Loucy (cell line): ENCODE data around the gene ZCWPW1.

ENCODE experiments used
- H2AFZ ChIP-seq: fragments of 200-600 bp; sonication (generic); 2 replicates; pipeline ENCODE4 v1.6.0; 2016; ENCODE audit warnings: antibody characterized with exemption, mild to moderate bottlenecking, low read length, moderate library complexity
- H3F3A ChIP-seq: fragments of 200-600 bp; 2 replicates; pipeline ENCODE4 v1.6.0; 2016; ENCODE audit warnings: antibody characterized with exemption, low read depth, mild to moderate bottlenecking
- H3K27me3 ChIP-seq: fragments of 200-600 bp; sonication (generic); 2 replicates; pipeline ENCODE4 v1.6.1; 2014; ENCODE audit warnings: low read length, mild to moderate bottlenecking; ENCODE audit not compliant: insufficient read depth, poor library complexity, severe bottlenecking
- H3K36me3 ChIP-seq: fragments of 200-600 bp; sonication (generic); 2 replicates; pipeline ENCODE4 v1.6.1; 2016; ENCODE audit warnings: low read length; ENCODE audit not compliant: insufficient read depth
- H3K4me1 ChIP-seq: fragments of 200-600 bp; sonication (generic); 2 replicates; pipeline ENCODE4 v1.5.1; 2014; ENCODE audit warnings: low read length, mild to moderate bottlenecking; ENCODE audit not compliant: insufficient read depth, poor library complexity, severe bottlenecking
- H3K4me2 ChIP-seq: fragments of 200-600 bp; sonication (generic); 2 replicates; pipeline ENCODE4 v1.6.0; 2014; ENCODE audit warnings: antibody characterized with exemption, low read length, low read depth, mild to moderate bottlenecking; ENCODE audit not compliant: poor library complexity, severe bottlenecking
- H3K4me3 ChIP-seq: fragments of 200-600 bp; sonication (generic); 2 replicates; pipeline ENCODE4 v1.5.1; 2014; ENCODE audit warnings: low read length, mild to moderate bottlenecking, mixed read lengths; ENCODE audit not compliant: poor library complexity, severe bottlenecking
- H3K79me2 ChIP-seq: fragments of 200-600 bp; sonication (generic); 2 replicates; pipeline ENCODE4 v1.6.1; 2014; ENCODE audit warnings: low read length; ENCODE audit not compliant: insufficient read depth
- H3K9ac ChIP-seq: fragments of 200-600 bp; sonication (generic); 2 replicates; pipeline ENCODE4 v1.6.0; 2014; ENCODE audit warnings: mild to moderate bottlenecking, low read depth, low read length, moderate library complexity; ENCODE audit not compliant: poor library complexity, severe bottlenecking
- H3K9me2 ChIP-seq: fragments of 200-600 bp; sonication (generic); replicated peaks from 2 replicates; pipeline ENCODE4 v1.6.1; 2016; ENCODE audit warnings: low read depth, low read length, mixed read lengths
- H3K9me3 ChIP-seq: fragments of 200-600 bp; sonication (generic); 2 replicates; pipeline ENCODE4 v1.6.1; 2014; ENCODE audit warnings: mild to moderate bottlenecking, antibody characterized with exemption, low read length, low read depth; ENCODE audit not compliant: insufficient read depth
- H4K20me1 ChIP-seq: fragments of 200-600 bp; sonication (generic); 2 replicates; pipeline ENCODE4 v1.6.0; 2014; ENCODE audit warnings: antibody characterized with exemption, low read length, mild to moderate bottlenecking; ENCODE audit not compliant: insufficient read depth, poor library complexity, severe bottlenecking
- CTCF ChIP-seq: fragments of 200-600 bp; sonication (generic); conservative IDR thresholded peaks from 2 replicates; pipeline ENCODE4 v1.5.1; 2014; ENCODE audit warnings: mild to moderate bottlenecking, antibody characterized with exemption, low read length
- EZH2phosphoT487 ChIP-seq: fragments of 200-600 bp; IDR thresholded peaks from 2 replicates; pipeline ENCODE4 v1.6.1; 2018; ENCODE audit warnings: antibody characterized with exemption, mild to moderate bottlenecking, moderate library complexity, borderline replicate concordance

ZCWPW1 gene

GRCh38 chr7:100446040-100446439, 17.5 kb upstream of the ZCWPW1 start:
- H3K9me3 ChIP-seq = no peaks in the 10 kb centered on the region
- no peak overlapping the region for H2AFZ ChIP-seq
- H3K9ac ChIP-seq = no peak overlapping the region
- no peaks in the 10 kb centered on the region for H3K79me2 ChIP-seq
- no peak overlapping the region for H3K4me2 ChIP-seq
- H3K4me1 ChIP-seq = peaks cover 12% of the 10 kb centered on the region
- H3K36me3 ChIP-seq = no peaks in the 10 kb centered on the region
- H3K9me2 ChIP-seq = no peaks in the 10 kb centered on the region
- H3F3A ChIP-seq = no peaks in the 10 kb centered on the region
- H3K27me3 ChIP-seq = no peaks in the 10 kb centered on the region
- H3K4me3 ChIP-seq = no peak overlapping the region
- no peak for TF ChIP-seq EZH2phosphoT487
- no peak for TF ChIP-seq CTCF
- no peaks in the 10 kb centered on the region for H4K20me1 ChIP-seq

GRCh38 chr7:100444311-100445278, 16.1 kb upstream of the ZCWPW1 start:
- H3K4me2 ChIP-seq = peak overlapping the region; percentile 38
- TF ChIP-seq EZH2phosphoT487 (no peak), CTCF (no peak)

GRCh38 chr7:100443096-100443840, 14.8 kb upstream of the ZCWPW1 start:
- Histone ChIP-seq H3K79me2 (no peaks in the 10 kb centered on the region), H3K4me3 (no peak overlapping the region), H3K36me3 (no peaks in the 10 kb centered on the region), H3K4me1 (peaks cover 12% of the 10 kb centered on the region), H3K9ac (no peak overlapping the region), H3K4me2 (no peak overlapping the region), H3K9me2 (no peaks in the 10 kb centered on the region), H3K27me3 (no peaks in the 10 kb centered on the region), H3K9me3 (no peaks in the 10 kb centered on the region), H2AFZ (no peak overlapping the region), H4K20me1 (no peaks in the 10 kb centered on the region), H3F3A (no peaks in the 10 kb centered on the region)
- no peak for TF ChIP-seq EZH2phosphoT487

More at GRCh38 chr7:100444311-100445278, 16.1 kb upstream of the ZCWPW1 start:
- Histone ChIP-seq H3K9me2 (no peaks in the 10 kb centered on the region), H3K4me1 (peaks cover 12% of the 10 kb centered on the region), H3F3A (no peaks in the 10 kb centered on the region), H3K9me3 (no peaks in the 10 kb centered on the region), H3K9ac (peak overlapping the region; percentile 53), H3K4me3 (no peak overlapping the region), H3K79me2 (no peaks in the 10 kb centered on the region), H4K20me1 (no peaks in the 10 kb centered on the region), H2AFZ (peak overlapping the region; percentile 18; the same call in 1 of the 2 replicates), H3K27me3 (no peaks in the 10 kb centered on the region), H3K36me3 (no peaks in the 10 kb centered on the region)
